OCI-LY7 (cell line): ENCODE data around the gene PDXP. TPM values are rescaled to one million over a fixed set of nuclear protein-coding genes. Genes with fewer than 3 reads are reported as not detected.

Experiments used
- BruUV-seq: library from RNA; stranded (reverse); fragments of 400-500 nt; replicated peaks from 2 replicates; lab custom pipeline; 2021; lab: Mats Ljungman, UMichigan
- CTCF ChIA-PET: fragments of 300-600 bp; sonication (Branson Sonifier 250); formaldehyde crosslinking; loops from one replicate; lab custom pipeline; 2022; ENCODE audit warnings: antibody characterized with exemption; ENCODE audit not compliant: unreplicated experiment; lab: Charles Lee
- POLR2A ChIA-PET: fragments of 300-600 bp; sonication (Branson Sonifier 250); formaldehyde crosslinking; loops from one replicate; lab custom pipeline; 2022; ENCODE audit warnings: antibody characterized with exemption; lab: Charles Lee
- DNase-seq: peaks from one replicate; pipeline ENCODE4 v3.0.0-alpha.2; 2015; ENCODE audit warnings: low spot score
- H2AFZ ChIP-seq: fragments of 200-600 bp; sonication (generic), shearing (Covaris generic); 2 replicates; pipeline ENCODE4 v1.6.1; 2014; ENCODE audit warnings: mild to moderate bottlenecking, antibody characterized with exemption, low read length, moderate library complexity
- H3K27ac ChIP-seq: fragments of 200-600 bp; sonication (generic); 2 replicates; pipeline ENCODE4 v1.5.1; 2014; ENCODE audit warnings: mixed run types, low read depth, mild to moderate bottlenecking, moderate library complexity, low read length, inconsistent platforms; ENCODE audit not compliant: poor library complexity, severe bottlenecking
- H3K36me3 ChIP-seq: fragments of 200-600 bp; sonication (generic); 2 replicates; pipeline ENCODE4 v1.6.1; 2014; ENCODE audit warnings: mild to moderate bottlenecking, antibody characterized with exemption, low read length, moderate library complexity, mixed read lengths; ENCODE audit not compliant: insufficient read depth
- H3K4me1 ChIP-seq: fragments of 200-600 bp; sonication (generic); 2 replicates; pipeline ENCODE4 v1.5.1; 2014; ENCODE audit warnings: mild to moderate bottlenecking, low read length; ENCODE audit not compliant: insufficient read depth, poor library complexity, severe bottlenecking
- H3K4me2 ChIP-seq: fragments of 200-600 bp; sonication (generic); 2 replicates; pipeline ENCODE4 v1.6.1; 2014; ENCODE audit warnings: mild to moderate bottlenecking, low read length
- H3K4me3 ChIP-seq: fragments of 200-600 bp; sonication (generic); 2 replicates; pipeline ENCODE4 v1.5.1; 2014; ENCODE audit warnings: mild to moderate bottlenecking, low read depth, low read length; ENCODE audit not compliant: poor library complexity, severe bottlenecking
- H3K79me2 ChIP-seq: fragments of 200-600 bp; sonication (generic); 2 replicates; pipeline ENCODE4 v1.6.1; 2016; ENCODE audit warnings: low read depth, mild to moderate bottlenecking, low read length, moderate library complexity, mixed read lengths; ENCODE audit not compliant: insufficient read depth
- H3K9me2 ChIP-seq: fragments of 200-600 bp; sonication (generic); 2 replicates; pipeline ENCODE4 v1.6.1; 2016; ENCODE audit warnings: mild to moderate bottlenecking, low read length, mixed read lengths; ENCODE audit not compliant: insufficient read depth
- H3K9me3 ChIP-seq: fragments of 200-600 bp; sonication (generic); 2 replicates; pipeline ENCODE4 v1.6.1; 2014; ENCODE audit warnings: mild to moderate bottlenecking, mixed run types, low read length, mixed read lengths
- H4K20me1 ChIP-seq: fragments of 200-600 bp; sonication (generic); 2 replicates; pipeline ENCODE4 v1.6.1; 2014; ENCODE audit warnings: mild to moderate bottlenecking, antibody characterized with exemption, low read length, moderate library complexity, mixed read lengths; ENCODE audit not compliant: insufficient read depth
- EZH2phosphoT487 ChIP-seq: fragments of 200-600 bp; sonication (generic); IDR thresholded peaks from 2 replicates; pipeline ENCODE4 v1.6.1; 2018; ENCODE audit warnings: low read depth, borderline replicate concordance, mild to moderate bottlenecking, mixed run types, antibody characterized with exemption, low read length, moderate library complexity, mixed read lengths
- intact Hi-C: fragments of 100-400 bp; cut with micrococcal nuclease; formaldehyde crosslinking; loops from one replicate; pipeline ENCODE4 v1.10.0; 2022; ENCODE audit not compliant: unreplicated experiment
- total RNA-seq, 2 experiments: library from RNA; depleted of rRNA in 1 of 2; stranded (reverse); fragments of >200 nt in 1 of 2; shearing (Covaris generic) in 1 of 2; gene quantifications; 2 replicates each; pipeline ENCODE4 v1.2.3, GENCODE V29; 2014 to 2022
- TF ChIP-seq, protein P1 (sequence below): fragments of 200-600 bp; sonication (generic); conservative IDR thresholded peaks from 2 replicates; pipeline ENCODE4 v1.5.1; 2014; ENCODE audit warnings: mild to moderate bottlenecking, antibody characterized with exemption, low read length, moderate library complexity, mixed read lengths

PDXP gene
- total RNA-seq, 2 experiments from 2014 or later, result 55.8 to 61.2 TPM

DNA sequence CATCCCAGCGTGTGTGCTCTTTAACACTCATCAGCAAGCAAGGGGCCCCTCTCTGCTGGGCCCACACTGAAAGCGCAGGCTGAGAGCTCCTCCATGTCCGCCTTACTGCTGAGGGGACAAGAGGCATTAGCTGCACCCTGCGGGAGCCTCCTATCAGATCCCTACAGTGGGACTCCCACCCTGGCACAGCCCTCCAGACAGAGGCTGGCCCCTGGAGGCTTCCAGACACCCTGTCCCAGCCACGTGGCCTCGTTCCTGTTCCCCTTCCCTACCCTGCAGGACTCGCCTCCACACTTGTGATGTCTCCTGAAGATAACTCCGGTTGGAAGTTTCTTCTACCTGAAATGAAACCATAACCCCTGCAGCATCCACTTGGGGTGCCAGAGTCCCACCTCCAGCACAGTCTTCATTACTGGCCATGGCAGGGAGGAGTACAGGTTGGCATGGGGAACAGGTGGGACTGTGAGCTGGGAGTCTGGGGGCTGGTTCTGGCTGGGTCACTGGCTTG lies 24.1 kb upstream of the PDXP start:
- Histone ChIP-seq H3K4me2 (peak overlapping the region; percentile 45; the same call in 1 of the 2 replicates), H3K9me2 (no peaks in the 10 kb centered on the region), H3K4me3 (no peak overlapping the region), H2AFZ (no peak overlapping the region), H3K4me1 (peaks cover 37% of the 10 kb centered on the region), H3K36me3 (peaks cover 32% of the 10 kb centered on the region; the same call in 1 of the 2 replicates), H3K9me3 (no peaks in the 10 kb centered on the region), H3K79me2 (no peaks in the 10 kb centered on the region), H4K20me1 (no peaks in the 10 kb centered on the region), H3K27ac (peak overlapping the region; percentile 56)
- intact Hi-C loops, result no loop called here
- CTCF ChIA-PET, result interaction anchor here (1.1 to 1.6 kb wide), 2 partner anchors 9 to 24 kb away, joined by 4 to 6 read pairs; partner anchors contain the start of gene PDXP
- DNase-seq, result no peak
- POLR2A ChIA-PET, result interaction anchor here (1.0 to 1.1 kb wide), 3 partner anchors 9 to 26 kb away, joined by 3 to 4 read pairs (median 4); partner anchors contain the start of genes GGA1 and PDXP
- BruUV-seq, result no TSS peak
- TF ChIP-seq EZH2phosphoT487, result no peak

DNA sequence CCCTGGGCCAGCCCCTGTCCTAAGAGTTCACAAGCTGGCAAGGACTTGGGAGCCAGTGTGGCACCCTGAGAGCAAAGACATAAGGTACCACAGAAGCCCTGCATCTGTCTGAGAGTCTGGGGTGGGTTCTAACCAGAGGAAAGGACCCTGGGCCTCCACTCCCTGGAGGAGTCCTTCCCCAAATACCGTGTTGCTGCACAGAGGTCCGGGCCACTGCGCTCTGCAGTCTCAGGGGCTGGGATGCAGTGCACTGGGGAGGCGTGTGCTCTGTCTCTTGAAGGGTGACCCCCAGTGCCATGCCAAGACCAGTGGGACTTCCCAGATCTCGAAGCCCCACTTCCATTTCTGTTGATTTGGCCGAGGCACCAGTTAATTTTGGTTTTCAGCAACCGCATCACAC lies 23.4 kb upstream of the PDXP start:
- Histone ChIP-seq H3K9me3 (no peaks in the 10 kb centered on the region), H2AFZ (no peak overlapping the region), H3K79me2 (no peaks in the 10 kb centered on the region), H3K4me1 (peaks cover 40% of the 10 kb centered on the region), H4K20me1 (no peaks in the 10 kb centered on the region), H3K36me3 (peaks cover 27% of the 10 kb centered on the region; the same call in 1 of the 2 replicates), H3K4me2 (no peak overlapping the region), H3K27ac (no peak overlapping the region), H3K4me3 (no peak overlapping the region), H3K9me2 (no peaks in the 10 kb centered on the region)
- DNase-seq, result no peak
- TF ChIP-seq, protein P1, sequence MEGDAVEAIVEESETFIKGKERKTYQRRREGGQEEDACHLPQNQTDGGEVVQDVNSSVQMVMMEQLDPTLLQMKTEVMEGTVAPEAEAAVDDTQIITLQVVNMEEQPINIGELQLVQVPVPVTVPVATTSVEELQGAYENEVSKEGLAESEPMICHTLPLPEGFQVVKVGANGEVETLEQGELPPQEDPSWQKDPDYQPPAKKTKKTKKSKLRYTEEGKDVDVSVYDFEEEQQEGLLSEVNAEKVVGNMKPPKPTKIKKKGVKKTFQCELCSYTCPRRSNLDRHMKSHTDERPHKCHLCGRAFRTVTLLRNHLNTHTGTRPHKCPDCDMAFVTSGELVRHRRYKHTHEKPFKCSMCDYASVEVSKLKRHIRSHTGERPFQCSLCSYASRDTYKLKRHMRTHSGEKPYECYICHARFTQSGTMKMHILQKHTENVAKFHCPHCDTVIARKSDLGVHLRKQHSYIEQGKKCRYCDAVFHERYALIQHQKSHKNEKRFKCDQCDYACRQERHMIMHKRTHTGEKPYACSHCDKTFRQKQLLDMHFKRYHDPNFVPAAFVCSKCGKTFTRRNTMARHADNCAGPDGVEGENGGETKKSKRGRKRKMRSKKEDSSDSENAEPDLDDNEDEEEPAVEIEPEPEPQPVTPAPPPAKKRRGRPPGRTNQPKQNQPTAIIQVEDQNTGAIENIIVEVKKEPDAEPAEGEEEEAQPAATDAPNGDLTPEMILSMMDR, result no peak
- TF ChIP-seq EZH2phosphoT487, result no peak
- intact Hi-C loops, result no loop called here
- BruUV-seq, result no TSS peak
- POLR2A ChIA-PET, result no interaction called here
- CTCF ChIA-PET, result interaction anchor here (1.6 kb wide), 1 partner anchor 8 kb away, joined by 4 read pairs; no protein-coding TSS in a partner anchor

DNA sequence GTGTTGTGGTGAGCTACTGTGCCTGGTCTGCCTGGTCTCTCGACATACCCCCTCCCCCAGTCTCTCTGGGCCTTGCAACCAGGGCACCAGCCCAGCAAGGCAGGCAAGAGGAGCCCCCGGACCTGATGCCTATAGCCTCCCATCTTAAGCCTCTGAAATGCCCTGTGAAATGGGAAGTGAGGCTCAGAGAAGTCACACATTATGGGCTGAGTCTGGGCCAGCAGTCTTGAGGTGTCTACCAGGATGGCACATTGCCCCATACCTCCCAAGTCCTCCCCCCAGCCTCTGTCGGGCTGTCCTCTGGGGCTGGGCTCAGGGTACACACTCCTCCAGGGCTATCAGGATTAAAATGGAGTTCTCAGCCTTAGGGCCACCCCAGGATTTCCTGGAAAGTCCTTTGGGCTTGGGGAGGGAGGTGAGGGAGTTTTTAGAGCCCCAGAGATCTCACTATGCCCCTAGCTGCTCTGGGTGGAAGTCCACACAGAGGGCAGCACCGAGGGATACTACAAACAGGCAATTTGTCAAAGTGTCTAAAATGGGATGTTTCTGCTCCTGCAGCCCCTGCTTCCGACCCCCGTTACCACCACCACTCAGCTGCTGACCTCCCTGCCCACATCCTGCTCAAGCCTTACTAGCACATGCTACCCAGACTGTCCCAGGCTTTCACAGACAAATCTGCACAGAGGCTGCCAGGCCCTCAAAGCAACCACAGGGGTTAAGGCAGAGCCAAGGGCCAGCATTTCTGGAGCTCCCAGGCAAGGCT lies 22.2 kb upstream of the PDXP start:
- DNase-seq, result no peak
- TF ChIP-seq EZH2phosphoT487, result no peak
- TF ChIP-seq, protein P1, result peak; percentile 42

More for the DNA sequence above, 22.2 kb upstream of the PDXP start:
- no TSS peak for BruUV-seq
- Histone ChIP-seq H3K9me3 (no peaks in the 10 kb centered on the region), H2AFZ (no peak overlapping the region), H3K9me2 (no peaks in the 10 kb centered on the region), H3K4me2 (no peak overlapping the region), H3K36me3 (peaks cover 18% of the 10 kb centered on the region; the same call in 1 of the 2 replicates), H3K79me2 (no peaks in the 10 kb centered on the region), H3K27ac (no peak overlapping the region), H3K4me1 (peaks cover 52% of the 10 kb centered on the region), H4K20me1 (no peaks in the 10 kb centered on the region), H3K4me3 (no peak overlapping the region)
- CTCF ChIA-PET, result interaction anchor here (0.6 kb wide), 1 partner anchor 115 kb away, joined by 6 read pairs; no protein-coding TSS in a partner anchor
- intact Hi-C loops, result no loop called here
- POLR2A ChIA-PET, result interaction anchor here (0.5 to 1.6 kb wide), 3 partner anchors 22 to 46 kb away, joined by 3 to 5 read pairs (median 3); partner anchors contain the start of gene PDXP
